GDM1 (cell line): ENCODE results near the gene NDST1.

Source experiments
- DNase-seq: peaks from one replicate; lab custom pipeline; 2025; lab: John Stamatoyannopoulos, UW

Gene NDST1

DNA sequence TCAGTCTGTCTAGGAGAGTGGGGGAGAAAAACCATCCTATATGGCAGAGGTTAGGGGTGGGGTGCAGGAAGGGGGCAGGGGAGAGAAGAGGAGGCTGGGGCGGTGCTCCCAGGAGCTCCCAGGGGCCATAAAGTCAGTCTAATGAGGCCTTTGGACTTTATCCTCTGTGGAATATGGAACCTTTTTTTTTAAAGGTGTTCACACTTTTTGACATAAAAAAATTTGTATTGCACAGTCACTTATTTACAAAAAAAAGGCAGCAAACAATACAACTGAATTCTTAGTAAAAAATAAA lies 80.6 kb downstream of the NDST1 start:
- no peak for DNase-seq

DNA sequence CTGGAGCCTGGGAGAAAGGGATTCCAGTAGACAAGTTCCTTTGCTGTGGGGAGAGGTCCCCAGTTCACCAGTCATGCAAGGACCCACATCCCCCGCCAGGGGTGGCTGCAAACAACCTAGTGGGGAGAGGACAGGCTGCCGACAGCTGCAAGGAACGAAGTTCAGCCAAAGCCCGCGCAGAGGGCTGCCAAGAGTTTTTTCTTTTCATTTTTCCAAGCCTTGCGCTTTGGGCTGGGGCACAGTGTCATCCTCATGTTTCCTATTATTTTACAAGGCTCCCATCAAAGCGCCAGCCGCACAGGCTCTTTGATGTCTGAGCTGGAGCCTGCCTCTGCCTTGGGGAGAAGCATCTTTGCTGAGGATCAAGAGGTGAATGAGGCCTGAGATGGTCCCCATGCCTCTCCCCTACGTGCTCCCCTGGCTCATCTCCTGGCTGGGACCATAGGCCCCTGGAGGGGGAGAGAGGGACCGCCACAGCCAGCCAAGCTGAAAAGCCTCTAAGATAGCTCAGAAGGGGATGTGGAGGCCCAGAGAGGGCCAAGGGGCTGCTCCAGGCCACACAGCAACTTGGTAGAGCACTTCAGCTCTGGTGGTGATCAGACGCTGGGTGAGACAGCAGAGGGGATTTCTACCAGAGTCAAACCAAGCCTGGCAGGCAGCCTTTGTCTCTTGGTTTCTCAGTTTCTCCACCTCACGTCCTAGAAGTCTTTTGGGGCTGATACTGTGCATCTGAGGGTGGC lies 82.1 kb downstream of the NDST1 start:
- DNase-seq = no peak

DNA sequence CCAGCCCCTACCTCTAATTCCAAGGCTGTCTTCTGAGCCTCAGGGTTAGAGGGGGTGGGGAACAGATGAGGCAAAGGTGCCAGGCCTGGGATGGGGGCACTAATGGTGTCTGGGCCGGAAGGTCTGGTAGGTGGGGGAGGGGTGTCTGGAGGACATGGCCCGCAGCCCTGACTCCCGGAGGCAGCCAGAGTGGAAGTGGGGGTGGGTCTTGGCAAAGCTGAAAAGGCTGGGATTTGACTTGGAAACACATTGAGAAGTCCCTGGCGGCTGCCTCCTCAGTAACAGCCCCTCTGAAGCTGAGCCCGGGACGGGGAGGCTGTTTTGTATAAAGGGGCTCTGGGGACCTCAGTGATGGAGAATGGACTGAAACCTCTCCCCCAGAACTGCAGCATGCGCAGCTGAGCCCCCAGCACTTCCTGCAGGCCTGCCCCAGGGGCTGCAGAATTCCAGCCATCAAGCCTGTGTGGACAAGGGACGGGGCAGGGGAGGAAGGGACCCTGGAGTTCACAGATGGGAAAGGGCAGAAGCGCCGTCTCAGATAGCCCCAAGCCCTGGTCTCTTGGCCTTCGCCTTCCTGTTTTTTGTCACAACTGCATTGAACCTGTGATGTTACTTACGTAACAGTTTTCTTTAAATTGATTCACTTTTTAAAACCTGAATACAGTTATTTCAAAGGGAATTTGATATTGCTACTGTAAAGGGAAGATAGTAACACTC lies 83.2 kb downstream of the NDST1 start:
- no peak for DNase-seq

DNA sequence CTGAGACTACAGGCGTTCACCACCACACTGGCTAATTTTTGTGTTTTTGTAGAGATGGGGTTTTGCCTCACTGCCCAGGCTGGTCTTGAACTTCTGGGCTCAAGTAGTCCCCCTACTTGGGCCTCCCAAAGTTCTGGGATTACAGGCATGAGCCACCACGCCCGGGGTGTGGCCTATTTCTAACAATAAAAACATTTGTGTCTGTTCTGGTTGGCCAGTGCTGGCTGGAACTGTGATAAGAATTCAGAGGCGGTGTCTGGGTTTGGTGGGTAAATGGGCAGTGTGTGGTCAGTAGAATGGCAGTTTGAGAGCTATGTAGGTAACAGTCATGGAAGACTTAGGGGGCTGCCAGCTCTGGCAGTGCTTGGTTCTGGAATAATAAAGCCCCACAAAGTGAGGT lies 85.7 kb downstream of the NDST1 start:
- DNase-seq = no peak

DNA sequence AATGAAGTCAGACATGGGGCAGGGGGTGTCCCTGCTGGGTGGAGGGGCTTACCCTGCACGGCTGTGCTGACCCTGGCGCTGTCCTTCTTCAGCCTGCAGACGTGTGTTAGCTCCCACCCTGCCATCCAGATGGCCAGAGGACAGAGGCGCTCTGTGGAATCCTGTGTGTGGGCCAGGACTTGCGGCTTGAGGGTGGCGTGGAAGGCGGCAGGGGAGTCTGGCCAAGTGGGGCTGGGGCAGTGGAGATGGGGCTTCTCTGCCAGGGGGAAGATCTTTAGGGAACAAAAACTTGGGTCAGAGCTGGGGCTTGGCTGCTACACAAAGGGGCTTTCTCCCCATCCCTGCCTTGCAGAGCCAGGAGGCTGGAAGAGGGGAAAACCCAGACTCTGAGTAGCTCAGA lies 86.1 kb downstream of the NDST1 start:
- no peak for DNase-seq

DNA sequence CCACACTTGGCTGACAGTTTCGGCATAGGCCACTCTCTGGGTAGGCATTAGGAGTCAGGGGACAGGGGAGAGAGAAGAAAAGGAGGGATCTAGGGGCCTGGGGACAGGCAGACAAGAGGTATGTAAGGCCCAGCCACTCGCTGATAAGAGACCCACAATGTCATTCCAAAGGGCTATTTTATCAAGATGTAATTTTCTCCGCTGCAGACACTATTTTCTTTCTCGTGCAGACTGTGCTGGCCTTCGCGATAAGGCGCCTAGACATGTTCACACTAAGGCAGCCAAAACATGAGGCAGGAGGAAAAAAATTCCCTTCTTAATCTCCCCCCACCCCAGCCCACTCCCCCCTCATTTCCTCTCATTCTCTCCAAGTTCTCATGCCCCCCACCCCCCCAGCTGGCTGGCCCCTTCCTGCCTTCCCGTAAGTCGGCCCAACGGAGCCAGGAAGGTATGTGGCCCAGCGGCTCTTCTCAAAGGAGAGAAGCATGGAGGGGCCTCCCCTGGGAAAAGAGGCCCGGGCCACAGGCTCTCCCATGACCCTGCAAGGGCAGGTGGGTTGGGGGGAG lies 87.6 kb downstream of the NDST1 start:
- no peak for DNase-seq

DNA sequence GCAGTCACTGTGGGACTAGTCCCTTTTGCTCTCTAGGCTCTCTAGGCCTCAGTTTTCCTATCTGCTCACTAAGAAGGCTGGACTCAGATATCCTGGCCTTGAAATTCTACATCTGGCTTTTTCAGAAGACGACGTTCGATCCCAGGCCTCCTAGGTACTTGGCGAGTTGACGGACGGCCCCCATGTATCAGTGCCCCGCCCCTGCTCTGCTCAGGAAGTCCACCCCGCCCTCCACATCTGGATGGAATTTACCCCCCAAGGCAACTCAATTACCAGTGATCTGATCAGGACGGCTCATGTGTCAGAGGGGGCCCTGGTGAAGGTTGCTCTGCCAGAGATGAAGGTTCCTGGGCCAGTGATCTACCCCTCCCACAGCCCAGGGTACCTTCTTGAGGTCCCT lies 88.4 kb downstream of the NDST1 start:
- DNase-seq = no peak

DNA sequence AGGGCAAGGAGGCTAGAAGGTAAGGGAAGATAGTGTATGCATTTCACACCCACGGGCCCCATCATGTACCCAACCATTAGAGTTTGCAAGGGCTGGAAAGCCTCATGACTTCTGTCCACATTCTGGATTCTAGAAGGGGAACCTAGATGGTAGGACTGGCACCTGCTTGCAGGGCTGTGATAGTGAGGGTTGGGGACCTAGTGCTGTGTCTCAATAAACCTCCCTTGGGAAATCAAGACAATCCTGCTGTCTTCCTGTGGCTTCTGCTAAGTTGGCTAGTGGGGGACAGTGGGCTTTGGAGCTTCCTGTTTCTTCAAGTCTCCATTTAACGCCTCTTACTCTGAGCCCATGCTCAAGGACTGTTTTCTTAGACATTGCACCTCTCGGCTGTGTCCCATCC lies 88.9 kb downstream of the NDST1 start:
- no peak for DNase-seq

DNA sequence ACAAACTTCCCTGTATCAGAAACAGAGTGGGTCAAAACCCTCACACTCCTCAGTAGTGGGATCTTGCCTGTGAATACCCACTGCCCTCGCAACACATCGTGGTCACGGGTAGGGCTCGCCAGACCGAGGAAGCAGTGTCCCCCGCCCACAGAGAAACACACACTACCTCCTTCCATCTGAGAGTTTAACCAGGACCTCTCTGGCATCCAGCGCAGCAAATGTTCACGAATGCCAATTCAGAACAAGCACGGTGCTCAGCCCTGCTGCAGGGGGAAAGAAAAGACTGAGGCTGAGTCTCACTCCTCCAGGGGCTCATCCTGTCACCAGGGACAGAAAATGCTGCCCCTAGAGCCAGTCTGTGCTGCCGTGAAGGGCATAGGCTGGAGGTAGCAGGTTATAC lies 90.1 kb downstream of the NDST1 start:
- DNase-seq = no peak

DNA sequence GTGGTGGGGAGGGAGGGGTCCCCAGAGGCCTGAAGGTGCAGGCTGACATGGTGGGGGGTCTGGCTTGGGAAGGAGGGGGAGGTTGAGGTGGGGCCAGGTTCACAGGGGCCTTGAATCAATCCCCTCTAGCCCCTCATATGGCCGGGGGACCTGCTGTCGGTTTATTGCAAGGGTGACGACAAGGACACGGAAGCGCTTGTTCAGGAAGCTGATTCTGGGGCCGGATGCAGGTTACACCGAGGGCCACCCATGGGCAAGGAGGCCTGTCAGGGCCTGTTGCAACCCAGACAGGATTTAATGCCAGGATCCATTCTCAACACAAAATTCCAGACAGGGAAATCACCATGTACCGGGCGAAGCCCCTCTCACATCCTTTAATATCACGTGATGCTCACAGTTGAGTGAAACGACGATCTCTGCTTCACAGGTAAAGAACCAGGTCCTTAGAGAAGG lies 90.9 kb downstream of the NDST1 start:
- DNase-seq = no peak

DNA sequence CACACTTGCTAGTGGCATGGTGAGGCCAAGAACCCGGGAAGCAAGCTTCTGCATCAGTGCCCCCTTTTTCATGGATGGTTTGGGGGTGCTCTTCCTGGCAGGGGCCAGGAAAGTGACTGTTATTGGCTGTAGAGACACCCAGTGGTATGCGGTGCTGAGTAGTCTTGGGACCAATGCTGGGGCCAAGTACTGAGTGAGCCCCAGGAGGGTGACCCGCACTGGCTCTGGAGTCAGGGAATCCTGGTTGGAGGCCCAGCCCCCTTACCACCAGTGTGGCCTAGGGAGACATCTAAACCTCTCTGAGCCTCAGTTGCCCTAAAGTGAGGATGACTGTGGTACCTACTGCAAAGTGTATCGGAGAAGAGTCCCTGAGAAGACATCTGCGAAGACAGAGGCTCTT lies 91.3 kb downstream of the NDST1 start:
- no peak for DNase-seq

DNA sequence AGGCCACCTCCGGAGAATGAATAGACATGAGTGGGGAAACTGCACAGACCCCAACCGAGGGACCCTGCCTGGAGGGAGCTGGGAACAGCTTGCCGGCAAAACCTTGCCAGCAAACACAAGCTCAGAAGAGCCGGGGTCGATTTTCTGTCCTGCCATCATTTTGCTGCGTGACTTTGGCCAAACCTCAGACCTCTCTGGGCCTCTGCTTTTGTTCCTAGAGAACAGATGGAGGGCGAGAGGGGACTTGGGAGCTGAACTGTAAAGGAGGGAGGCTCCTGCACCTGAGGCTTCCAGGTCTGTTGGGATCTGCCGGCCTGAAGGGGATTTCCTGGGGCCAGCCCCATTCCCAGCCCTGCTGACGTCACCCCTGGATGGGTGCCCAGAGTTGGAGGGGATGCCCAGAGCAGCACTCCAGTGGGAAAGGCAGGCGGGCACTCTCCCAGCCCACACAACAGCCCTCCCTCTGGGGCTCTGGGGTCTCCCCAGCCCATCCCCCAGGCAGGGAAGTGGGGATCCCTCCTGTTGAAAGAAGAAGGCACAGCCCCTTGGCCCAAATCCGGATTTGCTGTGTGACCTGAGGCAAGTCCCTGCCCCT lies 92.1 kb downstream of the NDST1 start:
- no peak for DNase-seq

DNA sequence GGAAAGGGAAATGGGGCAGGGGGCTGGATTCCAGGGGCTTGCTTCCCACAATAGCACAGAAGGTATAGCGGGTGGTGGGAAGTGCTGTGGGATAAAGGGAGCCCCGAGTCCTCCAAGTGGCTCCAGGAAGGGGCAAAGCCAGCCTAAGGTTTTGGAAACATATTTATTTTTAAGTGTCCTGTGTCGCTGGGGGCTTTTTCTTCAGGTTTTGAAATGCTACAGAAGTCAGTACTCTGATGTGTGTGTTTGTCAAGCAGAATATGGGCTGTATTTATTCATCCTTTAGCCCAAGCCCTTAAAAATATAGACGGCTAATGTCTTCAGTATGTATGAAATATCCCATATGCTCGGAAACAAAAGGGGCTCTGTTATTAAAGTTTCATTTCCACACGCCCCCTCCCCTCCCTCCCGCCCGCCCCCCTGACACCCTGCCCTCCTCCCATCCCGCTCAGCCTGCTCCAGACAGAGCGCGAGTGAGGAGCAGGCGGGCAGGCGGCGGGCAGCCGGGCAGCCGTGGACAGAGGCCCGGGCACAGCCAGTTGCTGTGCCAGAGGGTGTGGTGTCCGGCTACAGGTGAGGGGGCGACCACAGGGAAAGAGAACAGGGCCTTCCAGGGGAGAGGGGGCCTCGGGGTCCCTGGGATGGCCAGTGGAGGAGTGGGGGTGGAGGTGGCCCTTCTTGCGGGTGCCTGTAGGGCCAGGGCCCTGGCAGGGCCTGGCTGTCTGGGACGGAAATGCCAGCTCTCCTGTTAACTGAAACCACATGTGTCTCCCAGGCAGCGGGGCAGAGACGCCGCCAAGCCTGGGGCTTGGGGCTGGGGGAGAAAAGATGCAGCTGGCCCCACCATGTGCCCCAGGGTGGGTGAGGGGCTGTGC lies 92.9 kb downstream of the NDST1 start:
- DNase-seq = no peak

DNA sequence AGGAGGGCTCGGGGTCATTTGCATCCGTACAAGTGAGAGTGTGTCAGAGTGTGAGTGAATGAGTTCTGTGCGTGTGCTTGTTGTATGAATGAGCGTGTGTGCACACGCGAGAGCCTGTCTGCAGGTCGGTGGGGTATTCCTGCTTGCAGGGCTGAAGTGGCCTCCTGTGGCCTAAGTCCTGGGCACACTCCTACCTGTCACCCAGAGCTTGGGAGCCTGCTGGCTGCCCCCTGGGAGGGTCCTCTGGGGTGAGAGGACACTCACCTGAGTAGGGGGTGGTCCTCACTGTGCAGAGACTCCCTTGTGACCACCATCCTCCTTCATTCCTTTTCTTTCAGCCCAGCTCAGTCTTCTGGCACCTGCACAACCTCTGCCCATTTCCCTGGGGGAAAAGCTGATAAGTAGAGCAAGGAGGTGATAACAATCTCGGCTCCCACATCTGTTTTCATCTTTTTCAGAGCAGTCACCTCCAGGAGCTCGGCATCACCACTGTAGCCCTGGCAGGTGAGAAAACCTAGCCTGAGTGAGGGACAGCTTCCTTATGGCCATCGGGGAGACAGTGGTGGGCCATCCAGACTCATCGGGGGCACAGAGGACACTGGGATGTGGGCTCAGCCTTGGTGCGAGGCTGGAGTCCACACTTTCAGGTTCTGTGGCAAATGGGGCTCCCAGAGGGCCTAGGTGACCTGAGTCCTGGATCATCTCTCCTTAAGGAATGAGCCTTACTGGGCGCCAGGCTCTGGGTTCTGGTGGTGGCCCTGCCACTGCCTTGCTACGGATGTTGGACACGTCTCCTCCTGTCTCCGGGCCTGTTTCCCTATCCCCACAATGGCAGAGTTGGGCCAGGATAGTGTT lies 93.8 kb downstream of the NDST1 start:
- no peak for DNase-seq

DNA sequence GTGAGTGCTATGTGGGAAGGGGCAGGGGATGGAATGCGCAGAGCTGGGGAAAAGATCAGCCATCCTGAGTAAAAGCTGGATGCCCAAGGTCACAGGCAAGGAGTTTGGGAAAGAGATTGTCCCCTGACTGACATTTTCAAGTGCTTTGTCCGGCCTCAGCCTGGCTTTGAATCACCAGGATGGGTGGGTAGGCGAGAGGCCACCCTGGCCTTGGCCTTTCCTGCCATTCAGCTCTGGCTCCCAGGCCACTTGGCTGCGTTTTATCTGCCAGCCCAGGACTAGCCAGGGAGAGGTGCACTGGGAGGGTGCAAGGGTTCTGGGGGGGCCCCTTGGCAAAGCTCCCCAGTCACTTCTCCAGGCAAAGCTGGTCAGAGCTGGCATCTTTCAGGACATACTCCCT lies 95.1 kb downstream of the NDST1 start:
- DNase-seq = no peak

DNA sequence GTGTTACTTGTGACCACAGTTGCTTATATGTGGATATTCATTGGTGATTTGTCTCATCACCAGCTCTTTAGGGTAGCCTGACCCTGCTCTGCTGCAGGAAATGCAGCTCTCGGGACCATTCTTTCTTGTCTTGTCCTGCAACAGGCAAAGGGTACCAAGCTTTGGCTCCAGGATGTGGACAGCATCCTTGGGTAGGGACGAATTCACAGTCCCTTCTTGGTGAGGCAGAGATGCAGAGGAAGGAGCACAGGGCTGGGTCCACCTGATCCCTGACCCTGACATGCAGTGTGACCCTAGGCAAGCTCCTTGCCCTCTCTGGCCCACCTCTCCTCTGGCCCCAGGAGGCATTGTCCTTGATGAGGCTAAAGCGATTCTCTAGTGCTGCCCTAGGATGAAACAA lies 95.6 kb downstream of the NDST1 start:
- DNase-seq = no peak

DNA sequence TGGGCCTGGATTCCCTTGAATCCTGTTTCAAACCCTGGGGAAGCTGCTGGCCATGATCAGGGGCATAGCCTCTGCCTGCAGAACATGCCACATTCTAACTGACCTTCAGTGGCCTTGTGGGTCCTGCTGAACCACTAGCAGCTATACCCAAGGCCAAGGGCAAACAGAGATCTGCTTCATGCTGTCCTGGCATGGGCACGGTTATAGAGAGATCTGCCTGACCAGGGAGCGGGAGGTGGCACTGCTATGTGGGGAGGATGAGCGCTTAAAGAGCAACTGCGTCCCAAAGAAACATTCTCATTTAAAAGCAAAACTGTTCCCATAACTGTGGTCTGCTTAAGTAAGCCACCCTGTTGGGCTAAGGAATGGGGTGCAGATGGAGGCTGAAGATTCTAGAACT lies 96.1 kb downstream of the NDST1 start:
- no peak for DNase-seq

DNA sequence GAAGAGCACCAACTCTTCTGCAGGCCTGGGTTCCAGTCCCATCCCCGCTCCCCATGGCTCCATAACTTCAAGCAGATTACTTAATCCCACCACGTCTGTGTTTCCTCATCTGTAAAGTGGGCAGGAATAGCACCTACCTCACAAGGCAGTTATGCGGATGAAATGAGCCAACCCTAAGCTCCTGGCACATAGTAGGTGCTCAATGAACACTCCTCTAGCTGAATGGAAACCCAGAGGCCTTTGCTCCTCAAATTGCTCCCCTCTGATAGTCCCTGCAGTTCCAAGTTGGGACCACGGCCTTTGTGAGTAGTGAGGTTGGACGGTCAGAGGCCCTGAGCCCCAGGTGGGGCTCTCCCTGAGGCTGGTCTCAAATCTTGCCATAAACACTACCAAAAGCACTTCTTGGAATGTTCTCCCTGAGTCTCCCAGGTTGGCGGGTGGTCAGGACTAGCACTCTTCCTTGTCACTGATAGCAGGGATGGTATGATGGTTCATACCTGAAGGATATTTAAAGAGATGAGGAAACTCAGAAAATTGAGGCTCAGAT lies 97.0 kb downstream of the NDST1 start:
- DNase-seq = no peak

DNA sequence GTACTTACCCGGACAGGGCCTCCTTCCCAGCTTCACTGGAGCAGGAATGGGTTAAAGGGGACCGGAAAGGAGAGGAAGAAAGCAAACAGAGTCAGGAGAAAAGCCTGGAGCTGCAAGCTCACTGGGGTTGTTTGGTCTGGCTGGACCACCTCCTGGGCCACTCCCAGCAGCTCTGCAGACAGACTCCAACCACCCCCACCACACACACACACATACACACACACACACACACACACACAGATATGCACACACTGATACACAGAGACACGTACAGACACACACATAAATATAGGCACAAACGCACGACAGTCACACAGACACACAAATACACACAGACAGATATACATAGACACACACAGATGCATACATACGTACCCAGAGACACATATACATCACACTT lies 97.6 kb downstream of the NDST1 start:
- DNase-seq = no peak

DNA sequence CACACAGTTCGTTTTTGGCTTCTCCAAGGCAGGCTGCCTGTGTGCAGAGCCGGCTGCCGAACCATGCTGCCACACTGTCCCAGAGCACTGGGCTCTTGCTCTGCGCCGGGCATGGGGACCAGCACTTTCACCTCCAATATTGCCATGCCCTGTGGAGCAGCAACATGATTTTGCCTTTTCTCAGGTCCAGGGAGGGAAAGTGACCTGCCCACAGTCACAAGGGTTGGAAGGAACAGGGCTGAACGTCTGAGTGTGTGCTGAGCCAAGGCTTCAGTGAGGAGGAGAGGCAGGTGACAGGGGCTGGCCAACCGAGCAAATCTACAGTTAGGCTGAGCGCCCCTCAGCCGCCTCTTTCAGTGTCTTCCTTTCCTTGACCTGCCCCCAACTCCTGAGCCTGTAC lies 98.5 kb downstream of the NDST1 start:
- DNase-seq = no peak

DNA sequence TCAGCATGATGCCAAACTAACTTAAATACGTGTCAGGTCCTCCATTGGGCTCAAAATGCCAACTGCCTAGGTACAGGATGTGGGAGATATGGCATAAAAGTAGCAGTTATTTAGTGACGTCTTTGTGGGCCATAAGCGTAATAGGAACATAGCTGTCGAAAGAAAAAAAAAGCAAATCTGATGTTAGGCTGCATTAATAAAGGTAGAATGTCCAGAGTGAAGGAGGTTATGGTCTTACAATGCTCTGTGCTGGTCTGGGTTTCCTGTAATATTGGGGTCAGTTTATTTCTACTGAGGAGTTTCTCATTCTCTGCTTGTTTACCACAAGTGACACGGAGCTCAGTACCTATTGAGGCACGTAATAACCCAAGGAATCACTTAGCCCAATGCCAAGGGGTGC lies 99.2 kb downstream of the NDST1 start:
- no peak for DNase-seq
